Neural crest cell (in vitro differentiated cells): Measurements from ENCODE around the gene WWOX. TPM values are rescaled to one million over a fixed set of nuclear protein-coding genes. Genes with fewer than 3 reads are reported as not detected.

Experiments used
- DNase-seq: peaks from one replicate; pipeline ENCODE4 v3.0.0; 2021; ENCODE audit warnings: low read depth, mixed read lengths, low spot score
- H3K27ac Mint-ChIP-seq: one replicate; pipeline ENCODE4 v1.8.0; 2021; ENCODE audit warnings: mild to moderate bottlenecking, mixed read lengths; ENCODE audit not compliant: unreplicated experiment
- H3K27me3 Mint-ChIP-seq: 2 replicates; pipeline ENCODE4 v1.8.0; 2021; ENCODE audit warnings: low read depth, mild to moderate bottlenecking, mixed read lengths
- H3K36me3 Mint-ChIP-seq: 2 replicates; pipeline ENCODE4 v1.8.0; 2021; ENCODE audit warnings: low read depth, mild to moderate bottlenecking, mixed read lengths
- H3K4me1 Mint-ChIP-seq: 2 replicates; pipeline ENCODE4 v1.8.0; 2021; ENCODE audit warnings: mixed read lengths
- H3K4me3 Mint-ChIP-seq: one replicate; pipeline ENCODE4 v1.8.0; 2021; ENCODE audit warnings: mild to moderate bottlenecking, mixed read lengths
- H3K9me3 Mint-ChIP-seq: 2 replicates; pipeline ENCODE4 v1.8.0; 2021; ENCODE audit warnings: mixed read lengths
- CTCF ChIP-seq: fragments of 200-600 bp; sonication (generic); conservative IDR thresholded peaks from 2 replicates; pipeline ENCODE4 v1.5.0; 2021; ENCODE audit warnings: antibody characterized with exemption, mild to moderate bottlenecking
- total RNA-seq: library from RNA; stranded (reverse); gene quantifications from 2 replicates; pipeline ENCODE4 v1.2.1, GENCODE V29; 2021

The WWOX gene
- total RNA-seq, 1 donor from 2014 or later = 30.5 TPM

GRCh38 chr16:78098087-78098486 is 1.4 kb upstream of the WWOX start:
- no peak for DNase-seq
- peaks cover 26% of the 10 kb centered on the region for H3K4me1 Mint-ChIP-seq
- H3K27ac Mint-ChIP-seq = no peak overlapping the region
- no peak for TF ChIP-seq CTCF
- no peak overlapping the region for H3K4me3 Mint-ChIP-seq
- H3K9me3 Mint-ChIP-seq = peaks cover 2% of the 10 kb centered on the region
- peaks cover 12% of the 10 kb centered on the region for H3K27me3 Mint-ChIP-seq
- no peaks in the 10 kb centered on the region for H3K36me3 Mint-ChIP-seq

DNA sequence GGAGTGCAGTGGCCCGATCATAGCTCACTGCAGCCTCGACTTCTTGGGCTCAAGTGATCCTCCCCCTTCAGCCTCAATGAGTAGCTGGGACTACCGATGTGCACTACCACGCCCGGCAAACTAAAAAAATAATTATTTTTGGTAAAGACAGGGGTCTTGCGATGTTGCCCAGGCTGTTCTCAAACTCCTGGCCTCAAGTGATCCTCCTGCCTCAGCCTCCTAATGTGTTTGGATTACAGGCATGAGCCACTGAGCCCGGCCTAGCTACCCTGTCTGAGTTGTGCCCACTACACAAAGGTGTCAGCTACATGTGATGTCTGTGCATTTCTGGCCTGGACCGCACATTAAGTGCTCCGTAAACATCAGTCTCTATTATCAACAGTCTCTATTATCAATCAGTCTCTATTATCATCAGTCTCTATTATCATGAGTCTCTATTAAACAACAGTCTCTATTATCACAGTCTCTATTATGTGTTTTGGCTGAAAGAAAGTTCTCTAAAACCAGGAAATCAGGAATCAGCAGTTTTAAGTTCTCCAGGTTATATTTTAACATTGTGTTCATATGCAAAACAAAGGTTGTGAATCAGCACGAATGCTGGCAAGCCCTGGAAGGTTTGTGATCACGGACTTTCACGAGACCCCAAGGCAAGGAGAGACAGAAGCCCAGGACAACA is 721 bp upstream of the WWOX start:
- H3K36me3 Mint-ChIP-seq = no peaks in the 10 kb centered on the region
- TF ChIP-seq CTCF = no peak
- H3K27ac Mint-ChIP-seq = peak overlapping the region; percentile 69
- DNase-seq = no peak
- peaks cover 2% of the 10 kb centered on the region for H3K9me3 Mint-ChIP-seq
- H3K4me3 Mint-ChIP-seq = peak overlapping the region; percentile 92
- peaks cover 26% of the 10 kb centered on the region for H3K4me1 Mint-ChIP-seq
- peaks cover 8% of the 10 kb centered on the region for H3K27me3 Mint-ChIP-seq

GRCh38 chr16:78100112-78100467 is 636 bp downstream of the WWOX start:
- H3K4me3 Mint-ChIP-seq = peak overlapping the region; percentile 92

DNA sequence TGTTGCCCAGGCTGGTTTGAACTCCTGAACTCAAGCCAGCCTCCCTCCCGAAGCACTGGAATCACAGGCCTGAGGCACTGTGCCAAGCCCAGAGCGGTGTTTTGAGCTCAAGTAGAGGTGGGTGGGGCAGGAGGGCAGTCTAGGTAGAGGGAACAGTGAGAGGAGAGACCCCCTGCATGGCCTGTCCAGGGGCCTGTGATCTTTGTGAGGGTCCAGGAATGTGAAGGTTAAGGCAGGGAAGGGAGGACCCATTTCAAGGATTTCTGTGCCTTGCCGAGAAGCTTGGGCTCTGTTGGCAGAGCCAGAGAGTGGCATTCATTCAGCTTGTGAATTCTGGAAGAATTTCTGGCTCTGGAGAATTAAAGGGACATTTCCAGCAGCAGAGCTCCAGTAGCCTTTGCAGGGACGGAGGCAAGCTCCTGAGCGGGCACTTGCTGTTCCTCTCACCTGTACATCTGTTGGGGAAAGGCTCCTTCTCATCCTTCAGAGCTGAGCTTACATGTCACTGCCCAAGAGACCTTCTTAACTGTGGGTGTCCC is 2.7 kb downstream of the WWOX start:
- Mint-ChIP-seq H3K27me3 (peaks cover 3% of the 10 kb centered on the region), H3K9me3 (no peaks in the 10 kb centered on the region), H3K27ac (peak overlapping the region; percentile 84), H3K4me1 (peaks cover 30% of the 10 kb centered on the region), H3K4me3 (peak overlapping the region; percentile 72), H3K36me3 (no peaks in the 10 kb centered on the region)
- DNase-seq = no peak
- TF ChIP-seq CTCF = no peak

More at GRCh38 chr16:78100112-78100467, 636 bp downstream of the WWOX start:
- H3K4me1 Mint-ChIP-seq = peaks cover 30% of the 10 kb centered on the region
- peak overlapping the region; percentile 58 for H3K27ac Mint-ChIP-seq
- DNase-seq = no peak
- no peaks in the 10 kb centered on the region for H3K36me3 Mint-ChIP-seq
- no peaks in the 10 kb centered on the region for H3K9me3 Mint-ChIP-seq
- no peak for TF ChIP-seq CTCF
- peaks cover 3% of the 10 kb centered on the region for H3K27me3 Mint-ChIP-seq

DNA sequence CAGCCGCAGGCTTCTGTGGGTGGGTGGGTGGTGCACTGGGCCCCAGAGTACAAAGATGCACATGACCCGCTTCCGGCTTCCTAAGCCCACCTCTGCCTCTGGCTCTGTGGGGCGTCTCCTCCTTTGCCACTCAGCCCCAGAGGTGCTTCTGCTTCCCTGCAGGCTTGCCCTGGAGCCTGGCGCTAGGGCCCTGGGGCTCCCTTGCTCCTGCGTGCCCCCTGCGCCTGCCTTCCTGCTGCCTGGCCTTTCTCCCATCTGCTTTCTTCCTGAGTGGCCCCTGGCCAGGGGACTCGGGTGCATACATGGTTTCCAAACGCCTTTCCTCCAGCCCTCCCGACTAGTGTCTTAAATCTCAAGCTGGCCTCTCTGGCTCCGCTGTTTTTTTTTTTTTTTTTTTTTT is 3.4 kb downstream of the WWOX start:
- Mint-ChIP-seq H3K27me3 (peaks cover 3% of the 10 kb centered on the region), H3K9me3 (no peaks in the 10 kb centered on the region), H3K36me3 (no peaks in the 10 kb centered on the region), H3K27ac (no peak overlapping the region), H3K4me1 (peaks cover 30% of the 10 kb centered on the region), H3K4me3 (peak overlapping the region; percentile 72)
- no peak for DNase-seq
- TF ChIP-seq CTCF = no peak
